Fibroblast of skin of left biceps (primary cell): ENCODE data around the gene AHSG.
A peak's percentile ranks its signal among the peaks of the same experiment; 100 is the strongest.
"Not testable (repeated sequence)": the region's sequence is repeated elsewhere in the genome, so short reads cannot be mapped to it uniquely, and the experiment has no call there.

Source experiments
- DNase-seq, 2 experiments: peaks; one replicate each; pipeline ENCODE4 v3.0.0-alpha.2; 2013; ENCODE audit warnings: low read depth in 2 of 2

The AHSG gene, protein sequence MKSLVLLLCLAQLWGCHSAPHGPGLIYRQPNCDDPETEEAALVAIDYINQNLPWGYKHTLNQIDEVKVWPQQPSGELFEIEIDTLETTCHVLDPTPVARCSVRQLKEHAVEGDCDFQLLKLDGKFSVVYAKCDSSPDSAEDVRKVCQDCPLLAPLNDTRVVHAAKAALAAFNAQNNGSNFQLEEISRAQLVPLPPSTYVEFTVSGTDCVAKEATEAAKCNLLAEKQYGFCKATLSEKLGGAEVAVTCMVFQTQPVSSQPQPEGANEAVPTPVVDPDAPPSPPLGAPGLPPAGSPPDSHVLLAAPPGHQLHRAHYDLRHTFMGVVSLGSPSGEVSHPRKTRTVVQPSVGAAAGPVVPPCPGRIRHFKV

GRCh38 chr3:186612721-186613636, at the start of gene AHSG:
Gene AHSG, plus strand, starts transcription at chr3:186613060. Its CDS starts 82 bp downstream, at chr3:186613142.
- no peak for DNase-seq

- DNase-seq, result no peak
These were observed 48.3 kb upstream of the AHSG start for GRCh38 chr3:186564586-186564985.

DNA sequence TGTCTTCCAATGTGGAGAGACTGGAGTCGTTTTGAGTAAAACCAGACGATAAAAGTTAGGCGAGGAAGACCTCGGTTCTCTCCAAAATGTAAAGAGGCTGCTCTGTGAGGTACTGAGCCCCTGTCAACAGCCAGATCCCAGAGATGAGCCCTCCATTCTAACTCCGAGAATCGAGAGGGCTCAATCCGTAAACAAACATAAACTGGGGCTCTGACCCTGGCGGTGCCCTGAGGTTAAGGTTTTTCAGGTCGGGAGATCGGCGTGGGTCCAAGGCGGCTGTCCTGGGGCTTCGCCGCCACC, 46.1 kb upstream of the AHSG start:
- no peak for DNase-seq

- DNase-seq, result peak; percentile 66 to 68
These were observed 45.6 kb upstream of the AHSG start, which contains the start of gene TBCCD1 for GRCh38 chr3:186567072-186567921. Gene TBCCD1, minus strand, starts transcription at chr3:186567339. Its CDS starts 3,010 bp downstream, at chr3:186564329.

DNA sequence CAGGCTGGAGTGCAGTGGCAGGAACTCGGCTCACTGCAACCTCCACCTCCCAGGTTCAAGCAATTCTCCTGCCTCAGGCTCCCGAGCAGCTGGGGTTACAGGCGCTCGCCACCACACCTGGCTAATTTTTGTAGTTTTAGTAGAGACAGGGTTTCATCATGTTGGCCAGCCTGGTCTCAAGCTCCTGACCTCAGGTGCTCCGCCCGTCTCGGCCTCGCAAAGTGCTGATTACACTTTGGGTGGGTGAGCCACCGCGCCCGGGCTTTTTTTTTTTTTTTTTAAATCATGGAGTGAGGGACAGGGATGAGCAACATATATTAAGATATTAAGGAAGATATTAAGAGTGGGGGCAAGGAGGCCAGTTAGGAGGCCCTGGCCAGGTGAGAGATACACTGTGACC, 43.5 kb upstream of the AHSG start:
- not testable (repeated sequence) for DNase-seq

GRCh38 chr3:186569779-186570095, 43.1 kb upstream of the AHSG start:
- no peak for DNase-seq

GRCh38 chr3:186570096-186570940, 42.5 kb upstream of the AHSG start, which contains the start of gene DNAJB11:
Gene DNAJB11, plus strand, starts transcription at chr3:186570720. Its CDS starts 178 bp downstream, at chr3:186570898.
- peak; percentile 99 for DNase-seq

DNA sequence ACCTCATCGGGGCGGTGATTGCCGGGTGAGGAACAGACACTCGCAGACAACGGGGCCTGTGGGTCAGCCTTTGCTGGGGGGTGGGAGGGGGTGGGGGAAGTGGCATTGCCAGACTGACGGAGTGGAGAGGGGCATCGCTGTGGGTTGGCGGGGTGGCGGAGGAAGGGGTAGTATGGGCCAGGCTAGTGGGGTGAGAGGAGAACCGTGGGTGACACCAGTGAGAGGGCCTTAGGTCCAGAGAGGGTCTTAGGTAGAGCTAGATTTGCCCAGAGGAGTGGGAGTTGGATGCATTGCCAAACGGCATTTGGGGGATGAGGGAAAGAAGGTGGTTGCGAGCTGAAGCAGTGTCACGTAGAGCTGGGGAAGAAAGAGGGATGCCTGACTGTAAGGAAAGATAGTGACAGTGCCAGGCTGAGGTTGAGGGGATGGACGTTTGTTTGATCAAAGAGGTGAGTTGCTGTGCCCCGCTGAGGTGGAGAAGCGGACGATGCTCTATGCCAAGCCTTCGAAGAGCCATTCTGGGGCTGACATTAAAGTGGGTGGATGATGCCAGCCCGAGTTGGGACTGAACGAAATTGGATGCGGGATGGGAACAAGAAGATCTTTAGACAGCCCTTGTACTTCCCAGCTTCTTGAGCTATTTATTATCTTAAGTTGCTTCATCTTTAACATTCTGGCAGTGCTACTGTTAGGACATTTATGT, 41.8 kb upstream of the AHSG start:
- DNase-seq, result no peak

GRCh38 chr3:186571644-186572013, 41.2 kb upstream of the AHSG start:
- DNase-seq, result no peak

DNA sequence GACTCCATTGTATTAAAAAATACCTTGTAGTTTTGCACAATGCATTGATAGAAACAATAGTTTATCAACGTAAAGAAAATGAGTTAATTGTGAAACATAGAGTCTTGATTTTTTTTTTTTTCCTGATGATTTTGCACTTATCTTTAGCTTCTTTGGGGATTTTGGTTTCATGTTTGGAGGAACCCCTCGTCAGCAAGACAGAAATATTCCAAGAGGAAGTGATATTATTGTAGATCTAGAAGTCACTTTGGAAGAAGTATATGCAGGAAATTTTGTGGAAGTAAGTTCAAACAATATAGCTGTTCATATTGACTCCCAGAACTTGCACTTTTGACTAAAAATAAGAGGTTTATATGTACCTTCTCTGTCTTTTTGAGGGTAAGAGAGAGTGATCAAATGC, 35.3 kb upstream of the AHSG start:
- DNase-seq, result no peak

DNA sequence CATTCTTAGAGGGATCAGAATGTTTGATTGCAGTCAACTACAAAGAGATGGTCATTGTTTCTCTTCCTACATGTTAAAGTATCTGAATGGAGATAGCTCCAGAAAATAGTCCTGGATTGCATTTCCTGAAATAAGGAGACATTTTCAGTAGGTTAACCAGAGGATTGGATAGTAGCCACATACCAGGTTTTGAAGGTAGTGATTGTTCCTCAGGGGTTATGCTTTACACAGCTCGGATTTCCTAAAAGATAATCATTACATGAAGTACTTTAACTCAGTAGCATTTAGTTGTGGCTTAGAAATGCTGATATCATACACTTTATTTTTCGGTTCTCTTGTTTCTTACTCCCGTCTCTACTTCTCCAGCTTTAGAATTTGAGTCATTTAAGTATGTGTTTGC, 32.1 kb upstream of the AHSG start:
- DNase-seq, result no peak

GRCh38 chr3:186582541-186582940, 30.3 kb upstream of the AHSG start:
- DNase-seq, result no peak

GRCh38 chr3:186583831-186584230, 29.0 kb upstream of the AHSG start:
- no peak for DNase-seq

- DNase-seq, result not testable (repeated sequence)
These were observed 26.6 kb upstream of the AHSG start for GRCh38 chr3:186586245-186586644.

DNA sequence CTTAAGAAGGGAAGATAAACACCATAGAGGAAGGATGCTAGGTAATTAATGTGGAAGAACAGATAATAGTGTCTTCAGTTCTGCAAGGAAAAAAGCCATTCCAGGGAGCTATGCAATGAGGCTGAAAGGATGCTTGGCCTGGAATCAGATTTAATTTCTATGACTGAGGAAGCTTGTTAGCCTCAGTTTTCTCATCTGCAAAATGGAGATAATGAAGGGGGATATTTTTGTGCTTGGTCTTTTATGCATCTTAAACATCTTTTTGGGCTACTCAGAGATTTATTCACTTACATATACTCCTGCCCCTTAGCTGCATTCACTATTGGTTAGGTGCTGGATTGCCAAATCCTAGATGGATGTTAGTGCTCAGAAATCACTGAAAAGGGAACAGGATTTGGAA, 25.7 kb upstream of the AHSG start:
- DNase-seq, result no peak

DNA sequence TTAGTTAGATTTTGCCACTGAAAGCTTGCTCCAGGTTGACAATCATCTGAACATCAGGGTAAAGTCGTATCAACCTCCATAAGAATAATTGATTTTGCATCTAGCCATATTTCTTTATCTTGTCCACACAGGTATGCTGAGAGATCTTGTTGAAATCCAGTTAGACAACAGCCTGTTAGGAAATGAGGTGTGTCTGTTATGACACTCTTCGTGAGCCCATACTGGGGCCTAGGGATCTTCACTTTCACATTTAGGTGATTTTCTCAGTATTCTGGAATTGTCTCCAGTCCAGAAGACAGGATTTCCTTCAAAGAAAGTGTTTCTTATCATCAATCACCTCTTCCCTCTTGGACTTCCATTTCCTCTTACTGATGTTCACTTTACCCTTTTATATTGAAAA, 24.2 kb upstream of the AHSG start:
- no peak for DNase-seq

DNA sequence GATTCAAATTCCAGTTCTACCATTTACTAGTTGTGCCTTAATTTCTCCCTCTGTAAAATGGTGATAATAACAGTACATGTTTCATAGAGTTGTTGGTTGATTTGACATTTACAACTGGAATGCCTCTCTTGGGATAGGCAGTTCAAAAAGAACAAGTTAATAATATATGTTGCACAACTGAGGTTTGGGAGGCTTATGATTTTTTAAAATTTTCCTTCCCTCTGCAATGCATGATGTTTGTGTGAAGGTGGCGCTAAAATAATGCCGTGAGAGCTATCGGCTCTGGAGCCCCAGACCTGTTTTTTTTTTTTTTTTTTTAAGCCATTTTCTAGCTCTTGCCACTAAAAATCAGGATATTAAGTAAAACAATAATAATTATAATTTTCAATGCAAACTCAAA, 23.7 kb upstream of the AHSG start:
- no peak for DNase-seq

DNA sequence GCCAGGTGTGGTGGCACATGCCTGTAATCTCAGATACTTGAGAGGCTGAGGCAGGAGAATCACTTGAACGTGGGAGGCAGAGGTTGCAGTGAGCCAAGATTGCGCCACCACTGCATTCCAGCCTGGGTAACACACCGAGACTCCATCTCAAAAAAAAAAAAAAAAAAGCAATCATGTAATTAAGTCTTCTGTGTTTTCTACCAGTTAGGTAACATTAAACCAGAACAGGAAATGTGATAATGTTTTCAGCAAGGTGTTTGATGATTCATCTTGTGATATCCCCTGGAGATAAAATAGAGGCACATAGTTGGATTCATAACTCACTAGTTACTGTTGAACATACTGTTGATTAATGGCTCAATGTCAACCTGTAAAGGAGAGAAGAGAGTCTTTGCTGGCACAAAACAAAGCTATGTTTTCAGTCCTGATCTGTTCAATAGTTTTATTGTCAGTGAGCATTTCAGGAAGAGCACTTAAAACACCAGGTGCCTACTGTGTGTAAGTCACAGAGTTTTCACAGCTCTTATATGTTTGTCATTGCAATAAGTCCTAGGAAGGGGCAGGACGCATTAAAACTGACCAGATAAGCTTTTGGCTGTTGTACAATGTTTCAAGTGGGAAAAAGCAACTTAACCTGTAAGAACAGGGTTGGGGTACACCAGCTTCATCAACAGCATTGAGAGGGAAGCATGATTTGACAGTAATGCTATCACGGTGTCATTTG, 22.8 kb upstream of the AHSG start:
- DNase-seq, result no peak

DNA sequence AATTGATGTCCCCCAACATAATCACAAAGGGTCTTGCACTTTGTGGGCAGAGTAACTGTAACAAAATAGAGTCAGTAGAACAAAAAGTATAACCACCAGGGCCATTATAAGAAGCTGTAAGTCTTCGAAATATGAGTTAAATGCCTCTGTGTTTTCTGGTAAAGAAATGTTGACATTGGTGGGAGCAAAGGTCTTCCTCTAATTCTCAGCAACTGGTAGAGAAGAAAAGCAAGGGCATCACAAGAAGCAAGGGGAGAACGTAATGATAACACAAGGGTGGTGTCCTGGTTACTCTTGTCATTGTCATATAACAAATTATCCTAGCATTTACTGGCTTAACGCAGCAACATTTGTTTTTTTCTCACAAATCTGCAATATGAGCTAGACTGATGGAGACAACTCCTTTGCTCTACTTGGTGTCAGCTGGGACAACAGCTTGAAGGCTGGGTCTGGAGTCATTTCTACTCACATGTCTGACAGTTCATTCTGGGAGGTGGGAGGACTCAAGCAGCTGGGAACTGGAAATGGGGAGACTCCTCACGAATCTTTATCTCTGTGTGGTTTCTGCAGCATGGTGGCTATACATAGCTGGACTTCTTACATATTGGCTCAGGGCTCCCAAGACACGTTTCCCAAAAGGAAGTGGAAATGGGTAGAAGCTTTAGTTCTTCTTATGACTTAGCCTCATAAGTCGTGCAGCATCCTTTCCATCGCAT, 22.1 kb upstream of the AHSG start:
- no peak for DNase-seq
